ENCODE results near the gene CACNA2D1.

CACNA2D1 gene

DNA sequence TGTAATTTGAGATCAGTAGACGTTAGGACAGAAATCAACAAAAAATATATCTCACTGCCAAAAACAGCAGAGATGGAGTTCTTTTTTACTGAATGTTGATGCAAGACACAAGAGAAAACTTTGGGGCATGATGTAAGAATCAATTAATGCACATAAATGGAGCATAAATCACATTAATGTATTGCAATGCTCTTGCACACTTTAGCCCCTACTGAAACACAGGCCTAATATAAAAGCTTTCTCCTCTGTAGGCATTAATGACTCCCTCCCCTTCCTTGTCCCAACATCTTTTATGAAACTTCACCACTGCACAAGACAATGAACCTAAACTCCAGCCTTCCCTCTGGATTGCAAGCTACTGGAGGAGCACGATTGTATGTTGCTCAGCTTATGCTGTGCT lies 58.8 kb downstream of the CACNA2D1 start:
- no peak overlapping the region for H3K9ac ChIP-seq (ENCODE audit: low read length)
- H3K4me1 ChIP-seq (ENCODE audit: control insufficient read depth, insufficient read depth, low read length), result no peaks in the 10 kb centered on the region
- no peak overlapping the region for H3K4me3 ChIP-seq (ENCODE audit: low read length)
- H3K9me3 ChIP-seq (ENCODE audit: control insufficient read depth, low read length), result no peaks in the 10 kb centered on the region
- H3K36me3 ChIP-seq (ENCODE audit: control insufficient read depth, insufficient read depth, low read length), result no peaks in the 10 kb centered on the region
- H3K27me3 ChIP-seq (ENCODE audit: control insufficient read depth, insufficient read depth, low read length), result no peaks in the 10 kb centered on the region

DNA sequence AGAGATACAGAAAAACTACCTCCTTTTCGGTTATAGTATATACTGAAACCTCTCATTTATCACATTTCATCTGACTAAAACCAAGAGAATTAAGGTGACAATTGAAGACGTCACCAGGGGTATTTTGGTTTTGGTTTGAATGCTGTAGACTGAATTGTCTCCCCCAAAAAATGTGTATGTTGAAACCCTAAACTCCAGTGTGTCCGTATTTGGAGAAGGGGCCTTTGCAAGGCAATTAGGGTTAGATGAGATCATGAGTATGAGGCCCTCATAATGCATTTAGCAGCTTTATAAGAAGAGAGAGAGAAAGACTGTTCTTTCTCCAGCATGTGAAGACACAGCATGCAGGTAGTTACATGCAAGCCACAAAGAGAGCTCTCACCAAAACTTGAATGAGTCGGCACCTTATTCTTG lies 59.5 kb downstream of the CACNA2D1 start:
- no peaks in the 10 kb centered on the region for H3K4me1 ChIP-seq (ENCODE audit: control insufficient read depth, insufficient read depth, low read length)
- no peaks in the 10 kb centered on the region for H3K9me3 ChIP-seq (ENCODE audit: control insufficient read depth, low read length)
- no peaks in the 10 kb centered on the region for H3K27me3 ChIP-seq (ENCODE audit: control insufficient read depth, insufficient read depth, low read length)
- no peak overlapping the region for H3K4me3 ChIP-seq (ENCODE audit: low read length)
- H3K9ac ChIP-seq (ENCODE audit: low read length), result no peak overlapping the region
- no peaks in the 10 kb centered on the region for H3K36me3 ChIP-seq (ENCODE audit: control insufficient read depth, insufficient read depth, low read length)

DNA sequence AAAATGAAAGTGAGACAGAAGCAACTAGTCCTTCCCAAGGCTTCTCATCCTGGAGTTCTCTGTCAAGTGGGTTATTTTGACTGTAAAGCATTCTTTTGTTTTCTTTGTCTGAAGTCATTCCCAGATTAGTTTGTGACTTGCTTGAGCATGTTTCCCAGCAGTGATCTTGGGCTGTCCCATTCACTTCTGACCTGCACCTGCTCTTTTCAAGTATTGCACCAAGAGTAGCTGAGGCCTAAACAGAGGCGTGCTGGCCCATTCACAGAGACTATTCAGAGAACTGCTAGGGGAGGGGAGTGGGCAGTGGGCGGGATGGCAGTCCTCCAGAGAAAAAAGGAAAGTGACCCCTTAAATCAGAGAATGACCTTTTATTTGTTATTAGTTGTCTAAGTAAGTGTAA lies 61.3 kb downstream of the CACNA2D1 start:
- H3K27me3 ChIP-seq (ENCODE audit: control insufficient read depth, insufficient read depth, low read length), result no peaks in the 10 kb centered on the region
- H3K9me3 ChIP-seq (ENCODE audit: control insufficient read depth, low read length), result no peaks in the 10 kb centered on the region
- H3K4me1 ChIP-seq (ENCODE audit: control insufficient read depth, insufficient read depth, low read length), result no peaks in the 10 kb centered on the region
- H3K36me3 ChIP-seq (ENCODE audit: control insufficient read depth, insufficient read depth, low read length), result no peaks in the 10 kb centered on the region
- no peak overlapping the region for H3K4me3 ChIP-seq (ENCODE audit: low read length)
- H3K9ac ChIP-seq (ENCODE audit: low read length), result no peak overlapping the region

DNA sequence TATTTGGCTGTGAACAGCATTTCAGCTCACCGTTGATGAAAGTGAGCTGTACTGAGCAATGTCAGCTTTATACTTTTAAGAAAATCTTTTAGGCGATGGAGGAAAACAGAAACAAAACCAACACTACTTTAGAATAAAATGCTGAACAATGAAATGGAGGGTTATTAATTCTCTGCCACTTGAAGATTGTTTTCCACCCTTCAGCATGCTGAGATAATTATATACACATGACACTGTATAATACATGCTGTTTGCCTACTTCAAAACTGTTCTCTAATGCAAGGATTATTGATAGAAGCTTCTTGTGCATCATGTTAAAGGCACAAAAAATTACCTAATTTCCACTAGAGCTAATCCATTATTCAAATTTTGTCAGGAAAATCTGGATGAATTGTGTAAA lies 66.8 kb downstream of the CACNA2D1 start:
- Histone ChIP-seq H3K27me3 (ENCODE audit: control insufficient read depth, insufficient read depth, low read length) (no peaks in the 10 kb centered on the region), H3K36me3 (ENCODE audit: control insufficient read depth, insufficient read depth, low read length) (no peaks in the 10 kb centered on the region), H3K4me1 (ENCODE audit: control insufficient read depth, insufficient read depth, low read length) (no peaks in the 10 kb centered on the region), H3K9me3 (ENCODE audit: control insufficient read depth, low read length) (no peaks in the 10 kb centered on the region), H3K9ac (ENCODE audit: low read length) (no peak overlapping the region), H3K4me3 (ENCODE audit: low read length) (no peak overlapping the region)

DNA sequence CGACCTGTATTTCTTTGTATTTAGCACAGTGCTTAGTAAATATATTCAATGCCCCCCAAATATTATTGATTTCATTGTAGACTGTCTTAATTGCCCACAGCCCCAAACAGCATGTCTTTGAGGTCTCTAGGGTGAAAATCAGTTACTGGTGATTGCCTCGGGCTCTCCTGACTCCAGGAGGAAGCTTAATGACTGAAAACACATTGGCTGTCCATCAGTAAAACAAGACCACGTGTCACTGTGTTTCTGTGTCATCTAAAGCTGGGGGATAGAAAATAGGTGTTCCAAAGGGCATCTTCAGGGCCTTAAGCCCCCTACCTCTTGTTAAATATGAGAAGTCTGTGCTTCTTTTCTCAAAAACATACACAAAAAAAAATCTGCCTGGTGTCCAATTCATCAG lies 67.9 kb downstream of the CACNA2D1 start:
- no peaks in the 10 kb centered on the region for H3K27me3 ChIP-seq (ENCODE audit: control insufficient read depth, insufficient read depth, low read length)
- H3K4me1 ChIP-seq (ENCODE audit: control insufficient read depth, insufficient read depth, low read length), result no peaks in the 10 kb centered on the region
- H3K9ac ChIP-seq (ENCODE audit: low read length), result no peak overlapping the region
- no peak overlapping the region for H3K4me3 ChIP-seq (ENCODE audit: low read length)
- no peaks in the 10 kb centered on the region for H3K36me3 ChIP-seq (ENCODE audit: control insufficient read depth, insufficient read depth, low read length)
- no peaks in the 10 kb centered on the region for H3K9me3 ChIP-seq (ENCODE audit: control insufficient read depth, low read length)

DNA sequence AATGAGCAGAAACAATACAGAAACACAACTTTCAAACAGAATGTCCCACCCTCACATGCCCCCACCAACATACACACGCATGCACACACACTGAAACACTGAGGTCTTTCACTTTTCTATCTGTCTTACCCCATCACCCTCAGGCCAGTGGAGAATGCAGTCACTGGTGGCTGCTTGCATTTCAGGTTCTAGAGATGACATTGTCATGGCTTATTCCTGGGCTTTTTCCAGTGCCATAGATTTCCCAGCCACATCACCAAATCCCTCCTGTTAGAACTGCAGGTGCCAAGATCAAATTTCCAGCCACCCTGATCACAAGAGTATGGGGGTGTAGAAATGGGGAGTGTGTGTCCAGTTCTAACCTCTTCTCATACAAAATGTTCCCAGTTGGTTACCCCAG lies 68.4 kb downstream of the CACNA2D1 start:
- H3K4me1 ChIP-seq (ENCODE audit: control insufficient read depth, insufficient read depth, low read length), result no peaks in the 10 kb centered on the region
- no peaks in the 10 kb centered on the region for H3K9me3 ChIP-seq (ENCODE audit: control insufficient read depth, low read length)
- no peak overlapping the region for H3K4me3 ChIP-seq (ENCODE audit: low read length)
- no peak overlapping the region for H3K9ac ChIP-seq (ENCODE audit: low read length)
- no peaks in the 10 kb centered on the region for H3K36me3 ChIP-seq (ENCODE audit: control insufficient read depth, insufficient read depth, low read length)
- no peaks in the 10 kb centered on the region for H3K27me3 ChIP-seq (ENCODE audit: control insufficient read depth, insufficient read depth, low read length)

DNA sequence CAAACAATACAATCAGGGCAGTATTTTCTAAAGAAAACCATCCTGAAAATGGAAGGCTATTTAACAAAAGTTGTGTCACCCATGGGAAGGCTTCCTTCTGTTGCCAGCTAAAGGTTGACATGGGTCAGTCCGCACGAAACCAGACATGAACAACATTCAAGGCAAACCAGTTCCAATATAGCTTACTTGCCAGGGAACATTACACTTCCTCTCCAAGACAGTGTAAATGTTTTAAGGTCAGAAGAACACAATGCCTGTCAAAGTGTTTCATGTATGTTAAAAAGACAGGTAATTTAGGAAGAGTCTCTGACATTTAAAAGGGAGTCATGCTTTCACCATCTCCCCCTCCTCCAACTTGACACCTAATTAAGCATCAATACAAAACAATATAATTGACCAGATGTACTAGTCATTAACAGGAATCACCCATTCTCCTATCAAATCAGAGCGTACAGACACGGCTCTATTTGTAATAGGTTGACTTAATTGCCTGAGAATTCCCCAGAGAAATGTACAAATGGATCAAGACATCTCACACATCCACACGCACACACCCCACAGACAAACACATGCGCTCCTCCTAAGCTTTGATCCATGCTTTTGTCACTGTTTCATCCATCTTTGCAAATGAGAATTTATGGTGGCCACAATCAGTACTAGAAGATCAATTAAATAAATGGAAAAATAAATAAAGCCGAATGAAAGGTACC lies 69.5 kb downstream of the CACNA2D1 start:
- Histone ChIP-seq H3K4me1 (ENCODE audit: control insufficient read depth, insufficient read depth, low read length) (no peaks in the 10 kb centered on the region), H3K27me3 (ENCODE audit: control insufficient read depth, insufficient read depth, low read length) (no peaks in the 10 kb centered on the region), H3K4me3 (ENCODE audit: low read length) (no peak overlapping the region), H3K36me3 (ENCODE audit: control insufficient read depth, insufficient read depth, low read length) (no peaks in the 10 kb centered on the region), H3K9ac (ENCODE audit: low read length) (no peak overlapping the region), H3K9me3 (ENCODE audit: control insufficient read depth, low read length) (no peaks in the 10 kb centered on the region)

DNA sequence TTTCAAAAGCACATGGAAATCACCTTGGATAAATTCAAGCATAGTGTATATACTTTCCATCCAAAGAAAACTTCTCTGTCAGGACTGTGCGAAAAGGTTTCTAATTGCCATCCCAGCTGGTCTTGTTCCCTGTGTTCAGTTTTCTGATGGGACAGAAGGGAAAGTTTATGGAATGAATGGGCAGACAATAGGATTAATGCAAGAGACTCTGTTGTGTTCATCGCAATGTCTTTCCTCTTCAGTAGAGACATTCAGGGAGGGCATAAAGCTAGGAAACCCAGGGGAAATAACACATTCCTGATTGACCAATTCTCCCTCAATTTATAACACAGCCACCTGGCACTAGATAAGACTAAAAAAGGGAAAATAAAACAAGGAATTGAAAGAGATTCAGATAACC lies 78.9 kb downstream of the CACNA2D1 start:
- H3K9ac ChIP-seq (ENCODE audit: low read length), result no peak overlapping the region
- no peaks in the 10 kb centered on the region for H3K27me3 ChIP-seq (ENCODE audit: control insufficient read depth, insufficient read depth, low read length)
- H3K36me3 ChIP-seq (ENCODE audit: control insufficient read depth, insufficient read depth, low read length), result no peaks in the 10 kb centered on the region
- no peaks in the 10 kb centered on the region for H3K9me3 ChIP-seq (ENCODE audit: control insufficient read depth, low read length)
- H3K4me1 ChIP-seq (ENCODE audit: control insufficient read depth, insufficient read depth, low read length), result no peaks in the 10 kb centered on the region
- H3K4me3 ChIP-seq (ENCODE audit: low read length), result no peak overlapping the region

DNA sequence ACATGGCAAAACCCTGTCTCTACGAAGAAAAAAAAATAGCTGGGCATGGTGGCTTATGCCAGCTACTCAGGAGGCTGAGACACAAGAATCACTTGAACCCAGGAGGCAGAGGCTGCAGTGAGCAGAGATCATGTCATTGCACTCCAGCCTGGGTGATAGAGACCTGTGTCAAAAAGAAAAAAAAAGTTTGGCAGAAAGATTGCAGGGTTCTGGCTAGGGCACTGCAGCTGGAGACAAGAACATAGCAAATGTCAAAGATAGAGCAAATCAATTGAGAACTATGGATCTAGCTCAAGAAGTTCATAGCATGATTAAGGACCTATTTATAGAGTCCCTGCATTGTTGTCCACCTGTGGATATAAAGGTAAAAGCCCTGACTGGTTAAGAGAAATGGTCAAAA lies 79.5 kb downstream of the CACNA2D1 start:
- Histone ChIP-seq H3K4me1 (ENCODE audit: control insufficient read depth, insufficient read depth, low read length) (no peaks in the 10 kb centered on the region), H3K9ac (ENCODE audit: low read length) (no peak overlapping the region), H3K36me3 (ENCODE audit: control insufficient read depth, insufficient read depth, low read length) (no peaks in the 10 kb centered on the region), H3K27me3 (ENCODE audit: control insufficient read depth, insufficient read depth, low read length) (no peaks in the 10 kb centered on the region), H3K9me3 (ENCODE audit: control insufficient read depth, low read length) (no peaks in the 10 kb centered on the region), H3K4me3 (ENCODE audit: low read length) (no peak overlapping the region)

DNA sequence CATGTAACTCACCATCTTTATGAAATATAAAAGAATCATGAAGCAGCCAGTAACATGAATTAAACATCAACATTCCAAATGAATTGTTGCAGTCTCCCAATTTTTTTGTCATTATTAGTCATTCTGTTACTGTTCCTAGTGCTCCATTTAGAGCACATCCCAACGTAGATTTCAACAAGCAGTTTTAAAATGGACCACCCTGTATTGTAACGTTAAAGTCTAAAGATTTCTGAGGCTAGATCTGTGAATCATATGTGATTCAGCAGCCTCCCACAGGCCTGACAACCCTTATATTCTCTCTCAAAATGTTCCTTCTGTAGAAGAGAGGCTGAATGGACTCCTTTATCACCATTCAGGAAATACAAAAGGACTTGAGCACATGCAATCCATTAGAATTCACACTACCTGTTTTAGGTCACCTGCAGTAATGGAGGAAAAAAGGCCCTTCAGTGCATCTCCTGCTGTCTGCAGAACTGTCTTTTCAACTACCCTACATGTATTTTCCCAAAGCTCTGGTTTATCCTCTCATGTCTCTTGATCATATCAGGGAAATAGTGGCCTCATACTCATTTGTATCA lies 81.4 kb downstream of the CACNA2D1 start:
- Histone ChIP-seq H3K27me3 (ENCODE audit: control insufficient read depth, insufficient read depth, low read length) (no peaks in the 10 kb centered on the region), H3K4me1 (ENCODE audit: control insufficient read depth, insufficient read depth, low read length) (no peaks in the 10 kb centered on the region), H3K36me3 (ENCODE audit: control insufficient read depth, insufficient read depth, low read length) (no peaks in the 10 kb centered on the region)

DNA sequence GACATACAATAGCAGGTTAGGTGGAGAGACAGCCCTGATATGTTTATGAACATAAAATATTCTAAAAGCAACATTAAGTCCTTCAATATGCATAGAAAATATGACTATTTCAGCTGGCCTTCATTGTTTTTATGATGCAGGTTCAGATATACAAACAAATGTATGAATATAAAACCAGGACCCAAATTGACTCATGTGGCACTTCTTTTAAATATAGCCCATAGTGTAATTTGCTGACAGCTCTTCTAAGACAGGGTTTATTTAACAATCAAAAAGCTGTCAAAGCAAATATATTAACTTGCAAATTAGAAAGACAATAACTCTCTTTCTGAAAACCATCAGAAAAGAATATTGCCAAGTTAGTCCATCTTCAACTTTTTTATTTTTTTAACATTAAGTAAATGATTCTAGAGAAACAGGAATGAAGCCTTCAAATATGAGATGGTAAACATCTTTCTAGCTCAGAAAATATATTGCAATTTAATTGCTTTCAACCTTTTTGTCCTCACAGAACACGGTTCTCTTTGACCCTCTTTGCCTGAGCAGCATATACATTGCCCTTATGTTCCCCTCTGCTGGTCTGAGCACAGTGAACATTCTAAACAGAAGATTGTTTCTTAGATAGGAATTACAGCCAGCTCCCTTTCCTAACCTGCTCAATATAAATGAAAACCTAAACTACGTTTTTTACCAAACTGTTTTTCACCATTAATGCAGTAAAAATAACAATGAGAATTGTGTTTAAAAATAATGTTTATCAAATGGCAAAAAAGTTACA lies 82.8 kb downstream of the CACNA2D1 start:
- Histone ChIP-seq H3K4me1 (ENCODE audit: control insufficient read depth, insufficient read depth, low read length) (no peaks in the 10 kb centered on the region), H3K9ac (ENCODE audit: low read length) (no peak overlapping the region), H3K9me3 (ENCODE audit: control insufficient read depth, low read length) (no peaks in the 10 kb centered on the region), H3K4me3 (ENCODE audit: low read length) (no peak overlapping the region), H3K27me3 (ENCODE audit: control insufficient read depth, insufficient read depth, low read length) (no peaks in the 10 kb centered on the region), H3K36me3 (ENCODE audit: control insufficient read depth, insufficient read depth, low read length) (no peaks in the 10 kb centered on the region)

More for the DNA sequence above, 81.4 kb downstream of the CACNA2D1 start:
- H3K9me3 ChIP-seq (ENCODE audit: control insufficient read depth, low read length), result no peaks in the 10 kb centered on the region
- no peak overlapping the region for H3K9ac ChIP-seq (ENCODE audit: low read length)
- no peak overlapping the region for H3K4me3 ChIP-seq (ENCODE audit: low read length)

DNA sequence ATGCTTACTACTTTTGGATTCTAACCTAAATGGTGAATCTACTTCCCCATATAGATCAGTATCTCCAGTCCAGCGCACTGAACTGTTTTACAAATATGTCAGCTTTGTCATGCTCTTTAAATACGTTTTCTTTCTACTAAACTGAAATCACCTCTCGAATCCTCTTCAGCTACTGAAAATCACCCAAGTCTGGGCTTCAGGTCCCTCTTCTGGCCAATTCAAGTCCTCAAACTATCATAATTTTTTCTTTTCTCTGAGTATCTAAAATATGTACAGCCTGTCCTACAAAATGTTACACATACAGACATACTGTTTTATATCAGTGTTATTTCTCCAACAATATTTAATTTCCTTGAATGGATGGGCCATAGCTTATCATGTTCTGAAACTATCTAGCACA lies 84.2 kb downstream of the CACNA2D1 start:
- Histone ChIP-seq H3K4me1 (ENCODE audit: control insufficient read depth, insufficient read depth, low read length) (no peaks in the 10 kb centered on the region), H3K27me3 (ENCODE audit: control insufficient read depth, insufficient read depth, low read length) (no peaks in the 10 kb centered on the region)

More for the DNA sequence above, 84.2 kb downstream of the CACNA2D1 start:
- H3K9me3 ChIP-seq (ENCODE audit: control insufficient read depth, low read length), result no peaks in the 10 kb centered on the region
- H3K9ac ChIP-seq (ENCODE audit: low read length), result no peak overlapping the region
- H3K36me3 ChIP-seq (ENCODE audit: control insufficient read depth, insufficient read depth, low read length), result no peaks in the 10 kb centered on the region
- H3K4me3 ChIP-seq (ENCODE audit: low read length), result no peak overlapping the region
